Activated T-cell treated with anti-CD3 and anti-CD28 coated beads for 48 hours (primary cell): ENCODE data around the gene GNPDA1.

Source experiments
- DNase-seq: peaks from one replicate; pipeline ENCODE4 v3.0.0-alpha.2; 2020; ENCODE audit warnings: low read depth

Gene GNPDA1

GRCh38 chr5:142023836-142024235 lies 11.0 kb upstream of the GNPDA1 start:
- DNase-seq, result no peak

GRCh38 chr5:142020122-142020659 lies 7.4 kb upstream of the GNPDA1 start:
- DNase-seq, result no peak

GRCh38 chr5:142017832-142018427 lies 5.1 kb upstream of the GNPDA1 start:
- DNase-seq, result no peak

- DNase-seq, result no peak
Observed at GRCh38 chr5:142016556-142016955, 3.7 kb upstream of the GNPDA1 start.

- DNase-seq, result no peak
Observed at GRCh38 chr5:142015781-142016533, 3.1 kb upstream of the GNPDA1 start.

GRCh38 chr5:142014911-142015584 lies 2.2 kb upstream of the GNPDA1 start:
- peak; percentile 36 for DNase-seq

- DNase-seq, result no peak
Observed at GRCh38 chr5:142013734-142014521, 1.1 kb upstream of the GNPDA1 start.

- DNase-seq, result peak; percentile 64
Observed at GRCh38 chr5:142012186-142012785, 541 bp downstream of the GNPDA1 start.

GRCh38 chr5:142011572-142012185 lies 1.1 kb downstream of the GNPDA1 start:
- DNase-seq, result no peak

- no peak for DNase-seq
Observed at GRCh38 chr5:142009886-142010285, 2.9 kb downstream of the GNPDA1 start.

GRCh38 chr5:142008813-142009212 lies 4.0 kb downstream of the GNPDA1 start:
- DNase-seq, result no peak

GRCh38 chr5:142007237-142007544 lies 5.6 kb downstream of the GNPDA1 start:
- no peak for DNase-seq

- no peak for DNase-seq
Observed at GRCh38 chr5:142006363-142007236, 6.2 kb downstream of the GNPDA1 start.

- DNase-seq, result no peak
Observed at GRCh38 chr5:142003266-142003800, 9.5 kb downstream of the GNPDA1 start.

- DNase-seq, result no peak
Observed at GRCh38 chr5:142000704-142001484, 11.9 kb downstream of the GNPDA1 start.

- DNase-seq, result no peak
Observed at GRCh38 chr5:142000173-142000572, 12.7 kb downstream of the GNPDA1 start.

- DNase-seq, result no peak
Observed at GRCh38 chr5:141997358-141997960, 15.4 kb downstream of the GNPDA1 start.

GRCh38 chr5:141995656-141996055 lies 17.2 kb downstream of the GNPDA1 start:
- no peak for DNase-seq
